Activated CD4-positive, alpha-beta T cell treated with anti-CD3 and anti-CD28 coated beads, Interleukin-2, amount 50 U/mL, for 16 hours (primary cell): ENCODE data around the gene ACTA1.
A peak's percentile ranks its signal among the peaks of the same experiment; 100 is the strongest.
"Not testable (repeated sequence)": the region's sequence is repeated elsewhere in the genome, so short reads cannot be mapped to it uniquely, and the experiment has no call there.

Source experiments
- DNase-seq: peaks from one replicate; pipeline ENCODE4 v3.0.0-alpha.2; 2020

ACTA1 gene

DNA sequence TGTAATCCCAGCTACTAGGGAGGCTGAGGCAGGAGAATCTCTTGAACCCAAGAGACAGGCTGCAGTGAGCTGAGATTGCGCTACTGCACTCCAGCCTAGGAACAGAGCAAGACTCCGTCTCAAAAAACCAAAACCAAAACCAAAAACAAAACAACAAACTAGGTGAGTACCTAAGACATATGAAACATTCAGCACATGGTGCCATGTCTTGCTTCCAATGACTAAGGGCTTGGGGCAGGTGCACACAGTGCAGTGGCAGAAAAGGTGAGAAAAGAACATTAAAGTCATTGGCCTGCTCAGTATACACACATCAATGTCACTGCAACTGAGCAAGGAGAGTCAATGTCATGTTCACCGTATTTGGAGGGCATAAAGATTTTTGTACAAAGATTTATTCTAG lies 4.1 kb upstream of the ACTA1 start:
- DNase-seq = no peak

DNA sequence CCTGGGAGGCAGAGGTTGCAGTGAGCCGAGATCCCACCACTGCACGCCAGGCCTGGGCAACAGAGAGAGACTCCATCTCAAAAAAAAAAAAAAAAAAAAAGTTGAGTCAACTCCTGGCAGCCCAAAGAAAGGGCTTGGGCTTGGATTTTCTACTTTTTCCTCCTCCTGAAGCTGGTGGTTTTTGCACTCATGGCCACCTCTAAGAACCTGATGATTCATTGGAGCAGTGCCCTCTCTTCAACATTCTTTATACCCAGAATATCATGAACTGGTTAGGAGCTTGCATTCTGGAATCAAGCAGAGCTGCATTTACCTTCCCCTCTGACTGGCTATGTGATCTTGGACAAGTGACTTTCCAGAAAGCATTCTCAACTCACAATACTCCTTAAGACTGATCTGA lies 3.5 kb upstream of the ACTA1 start:
- no peak for DNase-seq

DNA sequence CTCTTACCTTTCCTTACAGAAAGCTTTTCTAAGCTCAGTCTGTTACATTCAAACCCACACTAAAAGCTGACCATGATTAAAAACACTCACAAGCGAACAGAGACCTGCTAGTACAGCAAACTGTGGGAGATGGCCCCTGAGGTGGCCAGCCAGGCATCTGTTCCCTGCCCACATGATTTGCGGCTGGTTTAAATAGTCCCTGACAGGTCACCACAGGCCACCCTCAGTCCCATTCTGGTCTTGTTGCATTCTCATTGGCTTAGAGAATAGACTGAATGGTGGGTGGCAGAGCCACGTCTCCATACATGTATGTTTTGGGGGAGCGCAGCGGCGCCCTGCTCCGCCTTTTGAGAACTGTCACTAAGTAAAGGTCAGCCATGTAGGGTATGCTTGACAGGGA lies 2.3 kb upstream of the ACTA1 start:
- no peak for DNase-seq

DNA sequence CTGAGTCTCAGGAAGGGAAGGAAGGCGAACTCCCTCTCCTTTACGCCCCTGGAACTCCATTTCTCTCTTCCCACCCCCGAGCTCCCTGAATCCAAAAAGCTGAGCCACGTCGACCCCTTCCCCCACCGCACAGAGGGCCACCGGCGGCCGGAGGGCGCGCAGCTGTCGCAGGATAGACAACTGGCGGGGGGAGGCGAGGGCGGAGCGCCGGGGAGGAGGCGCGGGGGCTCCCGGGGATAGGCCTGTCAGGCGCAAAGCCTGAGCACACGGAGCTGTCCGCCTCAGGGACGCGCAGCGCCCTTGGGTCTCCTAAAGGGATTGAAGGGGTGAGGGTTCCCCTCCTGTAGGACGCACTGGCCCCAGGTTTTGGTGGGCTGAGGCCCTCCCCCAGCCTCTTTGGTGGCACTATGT lies 752 bp upstream of the ACTA1 start:
- no peak for DNase-seq

DNA sequence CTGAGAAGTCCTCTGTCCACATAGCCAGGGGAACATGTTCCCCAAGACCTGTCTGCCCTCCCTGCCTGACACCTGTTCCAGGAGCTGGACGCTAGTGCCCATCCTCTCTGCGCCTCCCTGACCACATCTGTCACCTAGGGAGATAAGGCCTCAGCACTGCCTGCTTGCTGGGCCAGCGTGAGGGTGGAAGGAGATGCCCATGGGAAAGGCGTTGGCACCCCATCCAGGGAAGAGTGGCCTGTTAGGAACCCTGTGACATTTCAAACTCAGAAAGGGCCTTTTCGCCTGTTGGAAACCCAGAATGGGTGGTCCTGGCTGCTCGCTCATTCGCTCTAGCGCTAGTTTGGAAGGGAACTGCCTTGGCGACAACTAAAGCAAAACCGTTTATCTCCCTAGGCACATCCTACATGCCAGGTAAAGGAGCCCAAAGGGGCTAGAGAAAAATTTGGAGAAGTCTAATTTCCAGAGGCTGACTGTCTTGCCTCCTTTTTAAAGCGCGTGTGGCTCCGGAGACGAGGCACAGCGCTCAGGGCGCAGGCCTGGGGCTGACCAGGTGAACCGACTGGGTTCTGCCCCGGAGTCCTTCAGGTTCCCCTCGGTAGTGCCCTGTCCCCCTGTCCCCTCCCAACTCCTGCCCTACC lies 410 bp downstream of the ACTA1 start:
- DNase-seq = no peak

DNA sequence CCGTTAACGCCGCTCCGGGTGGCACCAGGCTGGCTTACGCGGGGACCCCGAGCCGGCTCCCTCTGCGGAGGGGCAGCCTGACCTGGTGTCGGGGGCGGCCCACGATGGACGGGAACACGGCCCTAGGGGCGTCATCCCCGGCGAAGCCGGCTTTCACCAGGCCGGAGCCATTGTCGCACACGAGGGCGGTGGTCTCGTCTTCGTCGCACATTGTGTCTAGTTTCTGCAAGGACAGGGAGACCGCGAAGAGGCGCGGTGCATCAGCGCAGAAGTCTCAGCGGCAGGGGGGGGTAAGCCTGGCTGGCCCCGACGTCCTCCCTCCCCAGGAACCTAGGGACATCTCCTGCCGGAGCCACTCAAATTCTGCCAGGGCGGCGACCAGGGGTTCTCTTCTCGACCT lies 989 bp downstream of the ACTA1 start:
- DNase-seq = no peak

DNA sequence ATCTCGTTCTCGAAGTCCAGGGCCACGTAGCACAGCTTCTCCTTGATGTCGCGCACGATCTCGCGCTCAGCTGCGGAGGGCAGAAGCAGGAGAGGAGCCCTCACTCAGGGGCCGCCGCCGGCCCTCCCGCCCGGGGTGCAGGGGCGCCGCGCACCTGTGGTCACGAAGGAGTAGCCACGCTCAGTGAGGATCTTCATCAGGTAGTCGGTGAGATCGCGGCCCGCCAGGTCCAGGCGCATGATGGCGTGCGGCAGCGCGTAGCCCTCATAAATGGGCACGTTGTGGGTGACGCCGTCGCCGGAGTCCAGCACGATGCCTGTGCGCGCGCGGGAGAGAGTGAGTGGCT lies 1.8 kb downstream of the ACTA1 start:
- DNase-seq = no peak

DNA sequence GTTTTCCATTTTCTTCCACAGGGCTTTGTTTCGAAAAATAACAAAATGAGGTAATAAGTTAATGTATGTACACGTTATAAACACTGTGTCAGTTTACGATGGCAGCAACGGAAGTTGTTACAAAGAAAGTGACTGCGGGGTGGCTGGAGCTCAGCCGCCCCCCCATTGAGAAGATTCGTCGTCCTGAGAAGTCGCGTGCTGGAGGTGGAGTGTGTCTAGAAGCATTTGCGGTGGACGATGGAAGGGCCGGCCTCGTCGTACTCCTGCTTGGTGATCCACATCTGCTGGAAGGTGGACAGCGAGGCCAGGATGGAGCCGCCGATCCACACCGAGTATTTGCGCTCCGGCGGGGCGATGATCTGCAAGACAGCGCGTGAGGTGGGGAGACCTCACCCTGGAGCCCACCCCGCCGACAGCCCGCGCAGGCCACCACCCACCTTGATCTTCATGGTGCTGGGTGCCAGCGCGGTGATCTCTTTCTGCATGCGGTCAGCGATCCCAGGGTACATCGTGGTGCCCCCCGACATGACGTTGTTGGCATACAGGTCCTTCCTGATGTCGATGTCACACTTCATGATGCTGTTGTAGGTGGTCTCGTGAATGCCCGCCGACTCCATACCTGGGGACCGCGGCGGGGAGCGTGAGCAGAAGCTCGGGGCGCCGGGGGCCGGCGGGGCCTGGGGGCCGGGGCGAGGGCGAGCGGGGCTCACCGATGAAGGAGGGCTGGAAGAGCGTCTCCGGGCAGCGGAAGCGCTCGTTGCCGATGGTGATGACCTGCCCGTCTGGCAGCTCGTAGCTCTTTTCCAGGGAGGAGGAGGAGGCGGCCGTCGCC lies 2.4 kb downstream of the ACTA1 start:
- DNase-seq = no peak

DNA sequence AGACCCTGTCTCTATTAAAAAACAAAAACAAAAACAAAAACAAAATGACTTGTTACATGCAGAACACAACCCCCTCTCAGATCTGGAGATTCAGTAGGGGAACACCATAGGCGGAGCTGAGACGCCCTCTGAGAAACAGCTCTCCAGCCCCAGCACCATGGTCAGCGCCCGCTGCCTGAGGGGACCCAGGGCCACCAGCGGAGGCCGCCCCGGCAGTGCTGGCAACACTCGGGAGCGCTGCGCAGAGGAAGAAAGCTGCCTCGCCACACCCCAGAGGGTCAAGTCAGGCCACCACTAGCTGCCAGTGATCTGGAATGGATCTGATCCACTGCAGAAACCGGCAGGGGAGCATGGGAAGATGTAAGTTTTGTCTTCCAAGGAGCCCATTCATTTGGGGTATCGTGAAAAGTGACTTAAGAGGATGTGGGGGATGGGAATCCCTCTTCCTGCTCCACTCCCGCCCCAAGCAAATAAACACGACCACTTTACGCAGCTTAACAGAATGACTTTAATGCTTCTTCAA lies 3.1 kb downstream of the ACTA1 start:
- peak; percentile 34 for DNase-seq

DNA sequence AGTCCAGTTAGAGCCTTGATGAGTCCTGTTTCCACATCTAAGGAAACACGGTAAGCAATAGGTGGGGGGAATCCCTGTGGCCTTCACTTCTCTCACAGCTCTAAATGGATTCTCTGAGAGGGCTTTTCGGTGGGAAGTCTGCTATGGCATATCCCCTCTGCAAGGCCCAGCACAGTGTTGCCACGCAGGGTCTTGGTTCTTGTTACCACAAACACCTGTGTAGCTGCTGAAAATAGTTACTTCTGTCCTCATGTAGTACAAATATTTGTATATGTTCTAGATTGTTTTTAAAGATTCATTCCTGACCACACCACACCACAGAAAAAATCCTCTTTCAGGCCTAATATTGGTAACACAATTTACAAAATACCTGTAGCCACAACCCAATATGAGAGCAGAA lies 5.6 kb downstream of the ACTA1 start:
- no peak for DNase-seq

DNA sequence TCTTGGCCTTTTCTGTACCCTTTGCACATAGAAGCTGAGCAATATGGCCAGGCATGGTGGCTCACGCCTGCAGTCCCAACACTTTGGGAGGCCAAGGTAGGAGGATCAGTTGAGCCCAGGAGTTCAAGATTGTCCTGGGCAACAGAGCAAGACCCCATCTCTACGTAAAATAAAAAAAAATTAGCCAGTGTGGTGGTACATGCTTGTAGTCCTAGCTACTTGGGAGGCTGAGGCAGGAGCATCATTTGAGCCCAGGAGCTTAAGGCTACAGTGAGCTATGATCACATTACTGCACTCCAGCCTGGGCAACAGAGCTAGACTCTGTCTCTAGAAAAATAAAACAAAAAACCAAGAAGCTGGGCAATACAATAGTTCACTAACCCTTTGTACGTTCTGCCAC lies 6.3 kb downstream of the ACTA1 start:
- DNase-seq = no peak

DNA sequence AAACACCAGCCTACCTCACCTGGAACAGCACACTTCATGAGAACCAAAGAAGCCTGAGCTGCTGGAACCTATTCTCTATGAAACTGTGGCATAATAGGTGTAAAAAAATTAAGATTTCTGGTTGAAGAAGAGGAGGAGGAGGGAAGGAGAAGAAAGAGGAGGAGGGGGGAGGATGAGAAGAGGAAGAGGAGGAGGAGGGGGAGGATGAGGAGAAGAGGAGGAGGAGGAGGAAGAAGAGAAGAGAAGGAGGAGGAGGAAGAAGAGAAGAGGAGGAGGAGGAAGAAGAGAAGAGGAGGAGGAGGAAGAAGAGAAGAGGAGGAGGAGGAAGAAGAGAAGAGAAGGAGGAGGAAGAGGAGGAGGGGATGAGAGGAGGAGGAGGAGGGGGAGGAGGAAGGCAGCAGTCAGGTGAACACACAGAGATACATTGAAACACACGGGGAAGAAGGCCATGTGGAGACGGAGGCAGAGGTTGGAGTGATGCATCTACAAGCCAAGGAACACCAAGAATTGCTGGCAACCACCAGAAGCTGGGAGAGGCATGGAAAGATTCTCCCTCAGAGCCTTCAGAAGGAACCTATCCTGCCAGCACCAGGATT lies 8.2 kb downstream of the ACTA1 start:
- no peak for DNase-seq

DNA sequence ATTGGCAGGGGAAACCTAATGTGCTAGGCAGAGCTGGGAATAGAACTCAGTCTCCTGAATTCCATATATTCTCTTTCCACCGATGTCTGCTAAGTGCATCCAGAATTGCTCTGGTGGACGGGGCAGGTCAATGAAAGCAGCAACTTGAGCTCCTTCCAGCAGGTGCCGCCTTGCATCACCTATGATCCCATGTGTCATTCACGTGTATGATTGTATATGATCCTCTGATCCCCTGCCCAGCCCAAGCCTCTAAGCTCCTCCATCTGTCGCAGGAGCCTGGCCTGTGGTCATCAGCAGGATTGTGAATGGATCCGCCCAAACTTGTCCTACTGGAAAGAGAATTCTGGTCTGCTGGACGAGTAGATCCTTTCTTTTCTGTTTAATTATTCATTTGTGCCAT lies 13.1 kb downstream of the ACTA1 start:
- DNase-seq = no peak

DNA sequence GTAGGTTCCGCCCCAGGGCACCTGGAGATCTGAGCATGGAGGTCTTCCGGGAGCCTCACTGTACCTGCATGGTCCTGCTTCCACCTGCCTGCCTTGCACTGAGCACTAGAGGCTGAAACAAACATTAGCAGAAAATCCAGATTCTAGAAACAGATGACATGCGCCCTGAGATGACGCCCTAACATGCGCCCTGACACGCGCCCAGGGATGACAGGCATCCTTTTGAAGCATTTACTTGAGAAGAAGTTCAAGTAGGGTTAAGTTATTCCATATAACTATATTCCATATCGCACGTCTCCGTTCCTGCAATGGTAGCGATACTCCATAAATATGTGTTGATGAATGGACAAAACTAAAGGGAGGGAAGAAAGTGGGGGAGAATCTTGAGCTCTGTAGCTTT lies 13.7 kb downstream of the ACTA1 start:
- DNase-seq = no peak

DNA sequence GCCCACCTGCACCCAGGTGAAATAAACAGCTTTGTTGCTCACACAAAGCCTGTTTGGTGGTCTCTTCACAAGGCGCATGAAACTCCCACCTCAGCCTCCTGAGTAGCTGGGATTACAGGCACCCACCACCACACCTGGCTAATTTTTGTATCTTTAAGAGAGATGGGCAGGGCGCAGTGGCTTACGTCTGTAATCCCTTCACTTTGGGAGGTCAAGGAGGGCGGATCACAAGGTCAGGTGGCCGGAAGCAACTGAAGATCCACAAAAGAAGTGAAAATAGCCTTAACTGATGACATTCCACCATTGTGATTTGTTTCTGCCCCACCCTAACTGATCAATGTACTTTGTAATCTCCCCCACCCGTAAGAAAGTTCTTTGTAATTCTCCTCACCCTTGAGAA lies 15.3 kb downstream of the ACTA1 start:
- DNase-seq = not testable (repeated sequence)

DNA sequence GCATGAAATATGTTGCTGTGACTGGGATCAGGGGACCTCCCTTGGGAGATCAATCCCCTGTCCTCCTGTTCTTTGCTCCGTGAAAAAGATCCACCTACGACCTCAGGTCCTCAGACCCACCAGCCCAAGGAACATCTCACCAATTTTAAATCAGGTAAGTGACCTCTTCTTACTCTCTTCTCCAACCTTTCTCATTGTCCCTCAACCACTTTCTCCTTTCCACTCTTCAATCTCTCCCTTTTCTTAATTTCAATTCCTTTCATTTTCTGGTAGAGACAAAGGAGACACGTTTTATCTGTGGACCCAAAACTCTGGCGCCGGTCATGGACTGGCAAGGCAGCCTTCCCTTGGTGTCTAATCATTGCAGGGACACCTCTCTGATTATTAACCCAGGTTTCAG lies 21.1 kb downstream of the ACTA1 start:
- not testable (repeated sequence) for DNase-seq

DNA sequence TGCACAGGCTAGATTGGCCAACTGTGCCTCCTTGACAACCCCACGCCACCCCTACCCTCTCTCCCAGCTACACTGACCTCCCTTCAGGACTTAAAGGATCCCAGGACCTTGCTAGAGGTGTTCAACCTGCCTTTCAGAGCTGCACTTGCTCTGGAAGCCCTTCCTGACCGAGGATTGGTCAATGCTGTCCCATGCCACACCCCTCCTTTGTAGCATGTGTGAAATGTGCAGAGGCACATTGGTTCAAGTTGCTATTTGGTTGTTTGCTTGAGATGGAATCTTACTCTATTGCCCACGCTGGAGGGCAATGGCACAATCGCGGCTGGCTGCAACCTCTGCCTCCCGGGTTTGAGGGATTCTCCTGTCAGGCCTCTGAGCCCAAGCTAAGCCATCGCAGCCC lies 21.8 kb downstream of the ACTA1 start:
- no peak for DNase-seq

DNA sequence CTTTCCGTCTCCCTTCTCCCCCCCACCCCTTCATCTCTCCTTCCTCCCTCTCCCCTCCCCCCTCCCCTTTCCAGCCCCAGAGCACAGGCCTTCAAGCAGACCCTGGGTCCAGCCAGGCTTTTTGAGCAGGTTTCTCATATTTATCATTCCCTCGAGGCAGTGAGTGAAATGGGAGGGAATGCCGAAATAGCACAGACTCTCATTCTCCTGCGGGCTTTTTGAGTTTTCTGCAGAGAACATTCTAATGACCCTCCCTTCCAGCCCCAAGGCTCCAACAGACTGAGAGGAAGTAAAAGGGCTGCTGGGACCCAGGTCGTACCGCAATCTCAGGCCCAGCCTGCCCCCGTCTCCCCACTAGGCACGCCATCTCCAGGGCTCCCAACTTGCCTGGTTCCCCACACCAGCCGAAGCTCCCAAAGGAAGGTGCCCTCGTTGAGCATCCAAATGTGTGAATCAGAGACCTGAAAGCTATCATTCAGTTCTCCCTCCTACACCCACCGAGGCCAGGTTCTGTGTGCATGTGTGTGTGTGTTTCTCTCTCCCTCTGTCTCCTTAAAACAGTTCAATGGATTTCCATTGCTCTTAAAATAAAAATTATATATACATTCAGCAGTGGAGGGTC lies 22.3 kb downstream of the ACTA1 start:
- no peak for DNase-seq

DNA sequence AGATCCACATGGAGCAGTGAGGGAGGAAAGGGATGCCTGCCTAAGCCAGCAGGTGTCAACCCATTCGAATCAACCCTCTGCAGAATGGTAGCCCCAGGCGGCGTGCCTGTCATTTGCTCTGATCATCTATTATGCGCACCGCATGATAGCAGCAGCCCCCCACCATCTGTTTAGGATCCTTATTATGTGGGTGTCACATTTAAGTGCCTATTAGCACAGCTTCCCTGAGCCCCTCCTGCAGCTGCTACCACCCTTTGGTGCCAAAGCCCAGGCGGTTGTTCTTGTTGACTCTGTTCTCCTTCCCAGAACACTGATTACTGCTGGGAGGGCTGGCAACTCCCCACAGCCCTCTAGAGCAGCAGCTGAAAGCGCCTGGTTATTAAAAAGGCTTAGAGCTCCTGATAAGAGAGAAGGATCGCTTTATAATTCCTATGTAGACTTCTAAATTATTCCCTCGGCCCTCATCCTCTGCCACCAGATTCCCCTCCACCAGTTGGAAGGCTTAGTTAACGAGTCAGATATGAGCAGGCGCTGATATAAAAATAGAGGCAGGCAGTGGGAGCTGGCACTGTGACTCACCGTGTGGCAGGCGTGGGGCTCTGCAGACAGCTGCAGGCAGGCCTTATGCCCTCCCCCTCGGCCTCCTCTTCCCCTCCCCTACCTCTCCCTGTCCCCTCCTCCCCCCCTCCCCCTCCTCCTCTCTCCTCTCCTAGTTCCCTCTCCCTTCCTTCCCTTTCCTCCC lies 23.0 kb downstream of the ACTA1 start:
- DNase-seq = no peak

DNA sequence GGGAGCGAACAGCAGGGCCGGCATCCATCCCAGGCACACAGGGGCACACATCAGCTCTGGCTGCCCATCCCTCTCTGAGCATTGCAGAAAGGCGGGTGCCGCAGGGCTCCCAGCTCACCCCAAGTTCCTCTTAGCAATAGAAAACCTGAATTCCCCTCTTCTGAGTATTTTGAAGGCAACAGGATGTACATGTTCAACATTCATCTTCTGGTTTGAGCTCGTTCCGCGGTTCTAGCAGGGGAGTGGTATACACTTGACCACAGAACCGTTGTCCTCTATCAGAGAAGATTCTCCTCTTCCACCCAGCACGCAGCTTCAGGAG lies 23.6 kb downstream of the ACTA1 start:
- DNase-seq = no peak

DNA sequence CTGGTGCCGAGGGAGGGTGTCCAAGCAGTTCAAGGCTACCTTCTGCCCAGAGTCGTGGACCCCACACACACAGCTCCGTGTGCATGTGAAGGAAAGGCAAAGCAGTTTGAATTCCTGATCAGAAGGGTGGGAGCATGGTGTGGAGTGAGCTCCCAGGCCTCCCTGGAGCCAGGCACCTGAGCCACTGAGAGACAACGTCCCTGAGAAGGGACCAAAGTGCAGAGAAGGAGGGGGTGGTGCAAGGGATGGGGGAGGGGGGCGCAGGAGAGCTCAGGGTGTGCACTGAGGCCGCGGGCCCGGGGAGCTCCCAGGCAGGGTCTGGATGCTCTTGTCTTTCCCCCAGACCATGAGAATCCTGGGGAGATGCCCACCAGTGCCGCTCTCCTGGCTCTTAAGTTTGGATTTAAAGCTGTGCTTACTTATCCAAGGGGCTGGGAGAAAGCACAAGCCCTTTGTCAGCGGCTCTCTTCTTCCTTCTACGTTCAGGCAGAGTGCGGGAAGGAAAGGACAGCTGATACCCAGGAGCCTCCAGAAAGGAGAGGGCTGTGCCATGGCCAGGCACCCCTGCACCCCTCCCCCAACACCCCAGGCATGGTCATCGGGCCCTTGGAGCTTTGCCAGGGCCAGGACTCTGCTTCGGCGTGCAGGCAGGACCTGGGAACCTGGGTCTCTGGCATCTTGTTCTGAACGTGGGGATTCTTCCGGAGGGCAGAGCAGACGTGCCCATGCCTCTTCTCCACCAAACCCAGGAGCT lies 24.1 kb downstream of the ACTA1 start:
- DNase-seq = no peak

DNA sequence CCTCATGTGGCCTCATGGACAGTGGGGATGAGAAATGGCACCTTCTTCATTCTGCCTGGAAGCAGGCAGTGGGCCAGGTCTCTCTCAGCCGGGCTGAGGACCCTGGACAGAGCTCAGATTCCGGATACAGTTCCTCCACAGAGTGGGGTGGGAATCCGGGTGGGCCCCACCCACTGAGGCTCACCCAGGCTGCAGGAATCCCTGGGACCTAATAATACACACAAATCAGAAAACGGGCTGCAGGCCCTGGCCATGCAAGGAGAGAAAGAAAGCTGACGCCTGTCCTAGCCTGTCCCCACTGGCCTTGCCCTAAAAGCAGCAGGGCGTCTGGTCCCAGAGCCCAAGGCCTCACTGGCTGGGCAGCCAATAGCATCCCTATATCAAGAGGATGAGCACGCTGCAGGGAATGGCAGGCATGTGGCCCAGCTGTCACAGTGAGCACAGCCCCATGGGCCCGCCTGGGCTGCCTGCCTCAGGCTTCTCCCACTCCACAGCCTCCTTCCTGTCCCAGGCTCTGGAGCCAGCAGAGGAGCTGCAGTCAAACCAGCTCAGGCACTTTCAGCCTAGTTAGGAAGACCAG lies 25.3 kb downstream of the ACTA1 start:
- no peak for DNase-seq
